ENCODE measurements around the gene HAND2. TPM values are rescaled to one million over a fixed set of nuclear protein-coding genes. Genes with fewer than 3 reads are reported as not detected.

The HAND2 gene
- polyA plus RNA-seq, 4 donors, result 4.1 to 16.3 TPM; not detected in 2

- FAIRE-seq, result no peak
Measured at GRCh38 chr4:173486714-173487392, 43.2 kb downstream of the HAND2 start.

DNA sequence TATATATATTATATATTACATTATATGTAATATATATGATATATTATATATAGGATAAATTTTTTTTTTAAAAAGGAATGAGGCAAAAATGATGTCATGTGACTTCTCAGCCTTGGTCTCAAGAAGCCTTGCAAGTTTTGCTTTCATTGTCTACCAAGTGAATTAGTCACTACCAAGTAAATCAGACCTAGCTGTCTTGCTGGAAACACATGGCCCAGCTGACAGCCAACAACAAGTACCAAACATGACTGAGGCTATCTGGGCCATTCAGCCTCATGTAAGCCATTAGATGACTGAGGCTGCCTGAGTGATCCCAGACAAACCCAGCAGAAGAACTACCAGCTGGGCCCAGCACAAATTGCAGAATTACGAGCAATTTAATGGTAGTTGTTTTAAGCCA, 44.9 kb downstream of the HAND2 start:
- 92 to 96% (median 96%) methylated on average over 1 of the region's 1 CpG for WGBS, 3 donors
- Histone ChIP-seq H3K36me3 (ENCODE audit: control insufficient read depth in 3 of 3, insufficient read depth in 2 of 3, low read depth in 1 of 3, low read length in 3 of 3) (no peaks in the 10 kb centered on the region), H3K4me3 (ENCODE audit: low read depth in 1 of 3, low read length in 3 of 3) (no peak overlapping the region), H3K27ac (ENCODE audit: low read depth in 1 of 3, low read length in 2 of 3) (no peak overlapping the region), H3K27me3 (ENCODE audit: control insufficient read depth in 3 of 3, insufficient read depth in 3 of 3, low read length in 3 of 3) (no peaks in the 10 kb centered on the region), H3K9me3 (ENCODE audit: control insufficient read depth in 2 of 2, insufficient read depth in 1 of 2, low read depth in 1 of 2, low read length in 1 of 2) (no peaks in the 10 kb centered on the region), H3K4me1 (ENCODE audit: control insufficient read depth in 3 of 3, insufficient read depth in 2 of 3, low read depth in 1 of 3, low read length in 2 of 3) (no peaks in the 10 kb centered on the region)
- DNase-seq (no peak), FAIRE-seq (no peak)

More at GRCh38 chr4:173486714-173487392, 43.2 kb downstream of the HAND2 start:
- Histone ChIP-seq H3K27me3 (ENCODE audit: control insufficient read depth in 3 of 3, insufficient read depth in 3 of 3, low read length in 3 of 3) (no peaks in the 10 kb centered on the region), H3K36me3 (ENCODE audit: control insufficient read depth in 3 of 3, insufficient read depth in 2 of 3, low read depth in 1 of 3, low read length in 3 of 3) (no peaks in the 10 kb centered on the region), H3K27ac (ENCODE audit: low read depth in 1 of 3, low read length in 2 of 3) (no peak overlapping the region), H3K4me1 (ENCODE audit: control insufficient read depth in 3 of 3, insufficient read depth in 2 of 3, low read depth in 1 of 3, low read length in 2 of 3) (peaks cover 0 to 4% (median 4%) of the 10 kb centered on the region in 3 donors), H3K4me3 (ENCODE audit: low read depth in 1 of 3, low read length in 3 of 3) (no peak overlapping the region), H3K9me3 (ENCODE audit: control insufficient read depth in 2 of 2, insufficient read depth in 1 of 2, low read depth in 1 of 2, low read length in 1 of 2) (no peaks in the 10 kb centered on the region)
- WGBS, 3 donors, result 54 to 83% (median 82%) methylated on average over 1 of the region's 1 CpG
- DNase-seq, result no peak

DNA sequence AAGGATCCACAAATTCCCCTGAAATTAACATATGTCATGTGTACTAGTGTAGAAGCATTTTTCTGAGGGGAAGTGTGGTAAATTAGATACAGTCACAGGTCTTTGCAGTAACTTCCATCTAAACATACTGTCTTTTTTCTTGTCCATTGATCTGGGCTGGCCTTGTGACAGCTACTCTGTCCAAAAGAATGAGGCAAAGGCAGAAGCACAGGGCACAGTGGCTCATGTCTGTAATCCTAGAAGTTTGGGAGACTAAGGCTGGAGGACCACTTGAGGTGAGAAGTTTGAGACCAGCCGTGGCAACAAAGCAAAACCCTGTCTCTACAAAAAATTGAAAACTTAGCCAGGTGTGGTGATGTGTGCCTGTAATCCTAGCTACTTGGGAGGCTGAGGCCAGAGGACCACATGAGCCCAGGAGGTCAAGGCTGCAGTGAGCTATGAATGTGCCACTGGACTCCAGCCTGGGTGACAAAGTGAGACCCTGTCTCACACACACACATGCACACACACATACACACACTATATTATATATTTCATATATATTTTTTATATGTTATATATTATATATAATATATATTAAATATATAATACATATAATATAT, 47.6 kb downstream of the HAND2 start:
- H3K4me1 ChIP-seq (ENCODE audit: control insufficient read depth in 3 of 3, insufficient read depth in 2 of 3, low read depth in 1 of 3, low read length in 2 of 3), result no peaks in the 10 kb centered on the region
- no peaks in the 10 kb centered on the region for H3K27me3 ChIP-seq (ENCODE audit: control insufficient read depth in 3 of 3, insufficient read depth in 3 of 3, low read length in 3 of 3)
- no peak for DNase-seq
- no peak overlapping the region for H3K27ac ChIP-seq (ENCODE audit: low read depth in 1 of 3, low read length in 2 of 3)
- FAIRE-seq, result no peak
- H3K4me3 ChIP-seq (ENCODE audit: low read depth in 1 of 3, low read length in 3 of 3), result no peak overlapping the region
- H3K36me3 ChIP-seq (ENCODE audit: control insufficient read depth in 3 of 3, insufficient read depth in 2 of 3, low read depth in 1 of 3, low read length in 3 of 3), result no peaks in the 10 kb centered on the region
- no peaks in the 10 kb centered on the region for H3K9me3 ChIP-seq (ENCODE audit: control insufficient read depth in 2 of 2, insufficient read depth in 1 of 2, low read depth in 1 of 2, low read length in 1 of 2)
- 92 to 100% (median 100%) methylated on average over 1 of the region's 1 CpG for WGBS, 3 donors

- Histone ChIP-seq H3K36me3 (ENCODE audit: control insufficient read depth in 3 of 3, insufficient read depth in 2 of 3, low read depth in 1 of 3, low read length in 3 of 3) (no peaks in the 10 kb centered on the region), H3K4me3 (ENCODE audit: low read depth in 1 of 3, low read length in 3 of 3) (no peak overlapping the region), H3K9me3 (ENCODE audit: control insufficient read depth in 2 of 2, insufficient read depth in 1 of 2, low read depth in 1 of 2, low read length in 1 of 2) (no peaks in the 10 kb centered on the region), H3K27me3 (ENCODE audit: control insufficient read depth in 3 of 3, insufficient read depth in 3 of 3, low read length in 3 of 3) (no peaks in the 10 kb centered on the region), H3K27ac (ENCODE audit: low read depth in 1 of 3, low read length in 2 of 3) (no peak overlapping the region), H3K4me1 (ENCODE audit: control insufficient read depth in 3 of 3, insufficient read depth in 2 of 3, low read depth in 1 of 3, low read length in 2 of 3) (no peaks in the 10 kb centered on the region)
- DNase-seq, result no peak
- WGBS, 3 donors, result 84 to 96% (median 88%) methylated on average over 4 of the region's 4 CpGs
- FAIRE-seq, result no peak
Measured at GRCh38 chr4:173478913-173479283, 51.1 kb downstream of the HAND2 start.

DNA sequence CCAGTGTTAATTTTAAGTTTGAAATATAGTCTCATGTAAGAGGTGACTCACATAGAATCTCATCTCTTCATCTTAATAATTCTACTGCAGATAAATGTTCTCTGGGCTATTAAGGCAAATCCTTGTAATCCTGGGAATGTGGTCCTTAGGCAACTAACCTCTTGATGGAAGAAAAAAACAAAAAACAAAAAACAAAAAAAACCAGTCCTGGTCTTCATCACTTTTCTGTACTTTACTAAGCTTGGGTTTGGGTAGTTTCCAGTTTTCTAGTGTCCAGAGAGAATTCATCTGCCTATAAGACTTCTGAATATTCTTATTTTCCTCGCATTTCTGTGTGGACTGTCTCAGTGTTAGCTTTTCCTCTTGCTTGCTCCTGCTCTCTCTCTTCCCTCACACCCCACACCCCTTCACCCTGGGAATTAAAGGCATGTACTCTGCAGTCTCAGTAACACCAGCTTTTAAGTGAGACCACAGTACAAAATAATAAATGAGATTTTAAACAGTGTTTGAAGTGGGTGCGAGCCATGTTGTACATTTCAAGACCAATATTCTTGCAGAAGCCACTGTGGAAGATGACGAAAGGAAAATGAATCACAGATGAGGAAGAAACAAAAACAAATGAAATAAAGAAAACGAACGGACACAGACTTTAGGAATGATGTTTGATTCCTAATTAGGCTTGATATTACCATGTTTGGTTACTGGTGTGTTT, 51.7 kb downstream of the HAND2 start:
- Histone ChIP-seq H3K27me3 (ENCODE audit: control insufficient read depth in 3 of 3, insufficient read depth in 3 of 3, low read length in 3 of 3) (no peaks in the 10 kb centered on the region), H3K4me3 (ENCODE audit: low read depth in 1 of 3, low read length in 3 of 3) (no peak overlapping the region), H3K36me3 (ENCODE audit: control insufficient read depth in 3 of 3, insufficient read depth in 2 of 3, low read depth in 1 of 3, low read length in 3 of 3) (no peaks in the 10 kb centered on the region), H3K9me3 (ENCODE audit: control insufficient read depth in 2 of 2, insufficient read depth in 1 of 2, low read depth in 1 of 2, low read length in 1 of 2) (no peaks in the 10 kb centered on the region), H3K27ac (ENCODE audit: low read depth in 1 of 3, low read length in 2 of 3) (no peak overlapping the region), H3K4me1 (ENCODE audit: control insufficient read depth in 3 of 3, insufficient read depth in 2 of 3, low read depth in 1 of 3, low read length in 2 of 3) (no peaks in the 10 kb centered on the region)
- FAIRE-seq (no peak), DNase-seq (no peak)
- WGBS, 3 donors, result 72 to 95% (median 86%) methylated on average over 5 of the region's 5 CpGs

DNA sequence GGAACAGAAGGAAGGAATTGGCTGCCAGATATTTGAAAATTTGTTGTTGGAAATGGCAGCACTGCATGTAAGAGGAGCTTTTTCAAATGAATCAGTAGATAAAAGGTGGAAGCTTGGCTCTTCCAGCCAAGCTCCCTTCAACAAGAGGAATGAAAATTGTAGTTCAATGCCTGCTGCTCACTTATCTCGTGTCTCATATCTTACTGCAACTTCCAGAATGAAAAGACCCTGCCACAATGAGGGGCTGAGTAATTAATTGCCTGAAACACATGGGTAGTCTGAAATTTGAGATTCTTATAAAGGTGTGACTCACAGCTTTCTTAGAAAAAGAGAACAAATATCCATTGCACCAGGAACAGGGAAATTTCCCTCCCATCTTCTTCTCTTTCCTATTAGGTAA, 53.0 kb downstream of the HAND2 start:
- Histone ChIP-seq H3K9me3 (ENCODE audit: control insufficient read depth in 2 of 2, insufficient read depth in 1 of 2, low read depth in 1 of 2, low read length in 1 of 2) (no peaks in the 10 kb centered on the region), H3K27me3 (ENCODE audit: control insufficient read depth in 3 of 3, insufficient read depth in 3 of 3, low read length in 3 of 3) (no peaks in the 10 kb centered on the region), H3K27ac (ENCODE audit: low read depth in 1 of 3, low read length in 2 of 3) (no peak overlapping the region), H3K36me3 (ENCODE audit: control insufficient read depth in 3 of 3, insufficient read depth in 2 of 3, low read depth in 1 of 3, low read length in 3 of 3) (no peaks in the 10 kb centered on the region), H3K4me1 (ENCODE audit: control insufficient read depth in 3 of 3, insufficient read depth in 2 of 3, low read depth in 1 of 3, low read length in 2 of 3) (no peaks in the 10 kb centered on the region), H3K4me3 (ENCODE audit: low read depth in 1 of 3, low read length in 3 of 3) (no peak overlapping the region)
- FAIRE-seq (no peak), DNase-seq (no peak)
- WGBS, 3 donors, result 42 to 74% (median 64%) methylated on average over 1 of the region's 1 CpG

Other genes starting within 250 kb of the HAND2 start
- gene HMGB2, start 195.9 kb downstream of the HAND2 start, polyA plus RNA-seq, result 100 to 1,000 TPM in 2 of 4 donors, 10 to 100 TPM in 2; 46.5 to 274 (median 122) TPM
- gene SAP30, start 159.3 kb downstream of the HAND2 start, polyA plus RNA-seq, result 10 to 100 TPM in 1 of 4 donors, 1 to 10 TPM in 3; 5.6 to 16.1 (median 9.3) TPM
- under 1 TPM in 2 of 4 donors, not detected in 2; 0.15 to 0.43 TPM for gene SCRG1, start 131.1 kb downstream of the HAND2 start, polyA plus RNA-seq